GM18526 (cell line): ENCODE data around the gene TELO2.
A peak's percentile ranks its signal among the peaks of the same experiment; 100 is the strongest.

Source experiments
- POLR2A ChIP-seq: IDR thresholded peaks from 3 replicates; pipeline ENCODE4 v1.6.1; 2011; ENCODE audit not compliant: insufficient read length; ENCODE audit errors: extremely low read depth

TELO2 gene

DNA sequence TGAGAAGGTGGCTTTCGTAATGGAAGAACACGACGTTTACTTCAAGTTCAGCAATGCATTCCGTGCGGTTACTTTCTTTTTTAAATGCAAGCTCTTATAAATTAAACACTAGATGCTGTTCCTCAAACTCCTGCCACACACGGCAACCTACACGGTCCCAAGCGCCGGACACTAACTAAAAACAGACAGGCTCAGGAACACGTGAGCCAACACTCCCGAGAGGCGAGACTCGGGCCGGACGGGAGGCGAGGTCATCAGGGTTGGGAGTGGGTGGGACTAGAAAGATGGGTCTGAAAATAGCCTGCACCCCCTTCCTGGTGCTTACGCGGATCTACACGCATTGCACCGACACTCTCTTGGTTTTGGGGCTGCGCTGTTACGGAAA, 24.7 kb upstream of the TELO2 start:
- TF ChIP-seq POLR2A, result no peak

- TF ChIP-seq POLR2A, result no peak
These were observed 23.4 kb upstream of the TELO2 start for GRCh38 chr16:1469693-1470201.

GRCh38 chr16:1470481-1471251, 22.5 kb upstream of the TELO2 start:
- TF ChIP-seq POLR2A, result no peak

GRCh38 chr16:1471569-1472194, 21.5 kb upstream of the TELO2 start:
- TF ChIP-seq POLR2A, result no peak

DNA sequence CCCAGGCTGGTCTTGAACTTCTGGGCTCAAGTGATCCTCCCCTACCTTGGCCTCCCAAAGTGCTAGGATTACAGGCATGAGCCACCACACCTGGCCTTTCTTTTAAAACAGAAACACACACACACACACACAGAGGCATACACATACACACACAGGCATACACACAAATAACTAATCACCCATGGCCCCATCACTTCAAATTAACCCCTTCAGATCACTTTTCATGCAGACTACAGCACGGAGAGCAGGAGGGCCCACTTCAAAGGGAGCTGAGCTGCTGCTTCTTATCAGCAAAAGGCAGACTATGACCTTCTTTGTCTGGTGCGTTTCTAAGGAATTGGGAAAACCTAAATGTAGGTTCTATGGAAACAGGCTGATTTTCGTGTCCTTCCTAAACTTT, 20.2 kb upstream of the TELO2 start:
- TF ChIP-seq POLR2A, result no peak

GRCh38 chr16:1474082-1474795, 18.9 kb upstream of the TELO2 start:
- TF ChIP-seq POLR2A, result no peak

GRCh38 chr16:1474796-1475551, 18.2 kb upstream of the TELO2 start, which contains the start of gene CLCN7:
Gene CLCN7 (minus strand): TSS chr16:1475028. CDS start chr16:1474974, 54 bp downstream.
- peak; percentile 92 for TF ChIP-seq POLR2A

GRCh38 chr16:1475552-1476114, 17.5 kb upstream of the TELO2 start:
- no peak for TF ChIP-seq POLR2A

GRCh38 chr16:1477033-1477432, 16.1 kb upstream of the TELO2 start:
- no peak for TF ChIP-seq POLR2A

DNA sequence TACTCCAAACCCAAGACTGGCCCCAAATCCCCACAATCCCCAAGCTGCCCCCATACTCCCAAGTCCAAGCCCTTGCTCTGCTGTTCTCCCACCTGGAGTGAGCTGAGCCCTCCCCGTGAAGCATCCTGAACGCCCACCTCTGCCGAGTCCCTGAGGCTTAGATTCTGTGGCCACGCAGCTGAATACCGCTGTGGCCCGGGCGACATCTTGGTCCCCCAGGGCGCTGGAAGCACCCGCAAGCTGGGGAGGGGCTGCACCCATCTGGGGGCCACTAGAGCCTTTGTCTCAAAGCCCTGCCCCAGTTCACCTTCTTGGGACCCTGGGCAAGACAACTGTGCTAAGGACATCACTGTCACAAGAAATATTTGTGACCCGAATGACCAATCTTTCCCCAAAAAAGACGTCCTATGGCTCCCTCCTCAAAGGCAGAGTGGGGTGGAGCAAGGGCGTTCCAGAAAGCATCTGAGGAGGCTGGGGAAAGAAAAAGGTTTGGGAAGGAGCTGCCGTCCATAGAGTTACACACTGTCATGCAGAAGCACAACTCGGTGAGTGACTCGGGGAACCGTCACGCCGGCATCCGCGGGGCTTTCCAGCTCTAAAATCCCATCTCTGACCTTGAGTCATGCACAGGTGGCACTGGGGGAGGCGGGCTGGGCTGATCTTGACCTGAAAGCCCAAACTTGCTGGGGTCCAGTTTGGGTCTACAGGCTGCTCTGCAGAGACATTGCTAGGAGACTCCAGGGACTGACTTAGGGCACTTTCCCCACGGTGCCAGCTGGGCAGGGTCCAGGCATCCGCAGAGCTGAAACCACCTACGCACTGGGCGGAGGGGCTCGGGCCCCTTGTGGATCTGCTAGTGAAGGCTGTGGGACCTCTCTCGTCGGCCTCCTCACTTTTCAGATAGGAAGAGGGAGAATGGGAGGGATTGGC, 11.0 kb upstream of the TELO2 start:
- TF ChIP-seq POLR2A, result no peak

DNA sequence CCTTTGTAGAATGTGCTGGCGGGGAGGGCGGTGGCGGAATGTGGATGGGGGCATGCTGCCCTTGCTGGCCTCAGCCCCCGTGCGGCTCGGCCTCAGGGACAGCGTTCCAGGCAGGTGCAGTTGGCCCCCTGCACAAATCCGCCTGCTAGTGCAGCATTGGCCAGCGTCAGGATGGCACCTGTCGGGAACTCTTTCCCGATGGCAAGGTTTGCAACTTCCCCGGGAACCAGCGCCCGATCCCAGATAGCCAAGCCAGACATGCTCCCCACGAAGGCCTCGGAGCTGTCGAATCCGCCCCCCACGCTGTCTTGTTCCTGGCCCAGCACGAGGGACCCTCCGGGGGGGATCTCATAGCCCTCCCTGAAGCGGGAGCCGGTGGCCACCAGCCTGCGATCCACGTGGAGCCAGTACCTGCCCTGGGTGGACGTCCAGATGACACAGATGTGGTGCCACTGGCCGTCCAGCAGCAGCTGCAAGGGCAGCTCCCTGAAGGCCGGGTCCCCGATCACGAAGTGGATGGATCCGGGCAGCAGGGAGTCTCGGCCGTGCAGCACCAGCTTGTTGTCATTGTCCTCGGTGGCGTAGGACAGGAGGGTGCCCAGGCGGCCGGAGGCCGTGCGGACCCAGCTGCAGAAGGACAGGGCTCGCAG, 7.2 kb upstream of the TELO2 start:
- TF ChIP-seq POLR2A, result no peak

DNA sequence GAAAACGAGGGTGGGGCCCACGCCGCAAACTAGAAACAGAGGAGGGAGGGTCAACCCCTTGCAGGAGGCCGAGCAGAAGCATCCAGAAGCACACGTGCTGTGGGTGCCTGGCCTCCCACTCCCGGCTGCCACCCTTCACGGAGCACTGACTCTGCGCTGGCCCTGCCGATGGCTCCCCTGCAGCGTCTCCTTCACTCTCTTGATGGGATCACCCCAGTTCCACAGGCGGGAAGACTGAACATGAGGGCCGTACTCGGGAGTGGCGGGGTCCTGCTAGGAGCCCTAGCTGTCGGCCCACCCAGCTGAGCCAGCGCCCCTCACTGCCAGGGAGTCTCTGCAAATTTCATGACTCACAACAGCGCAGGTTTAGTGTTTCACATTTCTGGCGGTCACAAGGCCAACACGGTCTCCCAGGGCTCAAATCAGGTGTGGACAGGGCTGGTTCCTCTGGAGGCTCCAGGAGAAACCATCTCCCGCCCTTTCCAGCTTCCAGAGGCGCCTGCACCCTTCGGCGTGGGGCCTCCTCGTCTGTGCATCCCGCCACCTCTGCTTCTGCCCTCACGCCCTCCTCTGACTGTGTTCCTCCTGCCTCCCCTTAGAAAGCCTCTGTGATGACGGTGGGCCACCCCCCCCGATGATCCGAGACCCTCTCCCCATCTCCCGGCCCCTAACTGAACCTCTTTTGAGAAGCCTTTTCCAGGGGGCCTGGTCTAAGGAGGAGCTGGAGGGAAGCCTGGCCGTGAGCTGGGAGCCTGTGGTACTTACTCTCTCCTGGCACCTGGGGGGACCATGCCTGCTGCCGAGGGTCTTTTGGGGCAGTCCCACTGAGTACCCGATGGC, 6.4 kb upstream of the TELO2 start:
- no peak for TF ChIP-seq POLR2A
